ENCODE data around the gene RPS6KB1.
"Not testable (repeated sequence)": the region's sequence is repeated elsewhere in the genome, so short reads cannot be mapped to it uniquely, and the experiment has no call there.

RPS6KB1 gene

GRCh38 chr17:59946433-59946832, 53.5 kb downstream of the RPS6KB1 start:
- DNase-seq = not testable (repeated sequence)

GRCh38 chr17:59947310-59947709, 54.4 kb downstream of the RPS6KB1 start:
- not testable (repeated sequence) for DNase-seq

GRCh38 chr17:59950049-59950448, 57.1 kb downstream of the RPS6KB1 start:
- DNase-seq = no peak

DNA sequence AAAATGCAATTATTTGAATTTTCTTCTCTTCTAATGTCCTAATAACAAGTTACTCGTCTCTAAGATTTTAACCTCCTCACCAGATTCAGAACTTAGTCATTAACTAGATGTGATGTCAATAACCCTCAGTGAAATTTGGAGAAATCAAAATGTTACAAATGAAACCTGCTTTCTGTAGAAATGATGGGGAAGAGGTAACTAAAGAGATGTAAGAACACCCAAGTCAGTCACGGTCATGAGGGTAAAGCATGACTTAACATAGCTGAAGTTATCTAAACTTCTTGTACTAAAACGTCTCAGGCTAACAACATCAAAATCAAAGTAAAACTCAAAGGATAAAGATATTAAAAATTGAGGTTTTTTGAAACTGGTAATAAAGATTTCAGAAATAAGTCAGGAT, 61.9 kb downstream of the RPS6KB1 start:
- DNase-seq = no peak

GRCh38 chr17:59959574-59959973, 66.7 kb downstream of the RPS6KB1 start:
- DNase-seq = not testable (repeated sequence)

GRCh38 chr17:59962739-59963318, 69.9 kb downstream of the RPS6KB1 start:
- DNase-seq = no peak

GRCh38 chr17:59963738-59964481, 71.0 kb downstream of the RPS6KB1 start:
- peak; percentile 30 for DNase-seq

- peak; percentile 78 for DNase-seq
These were observed 71.8 kb downstream of the RPS6KB1 start, which contains the start of gene RNFT1 for GRCh38 chr17:59964482-59965328. Gene RNFT1 (minus strand): TSS chr17:59964740. CDS start chr17:59964663, 77 bp downstream.

- not testable (repeated sequence) for DNase-seq
These were observed 78.8 kb downstream of the RPS6KB1 start for GRCh38 chr17:59971771-59972170.

DNA sequence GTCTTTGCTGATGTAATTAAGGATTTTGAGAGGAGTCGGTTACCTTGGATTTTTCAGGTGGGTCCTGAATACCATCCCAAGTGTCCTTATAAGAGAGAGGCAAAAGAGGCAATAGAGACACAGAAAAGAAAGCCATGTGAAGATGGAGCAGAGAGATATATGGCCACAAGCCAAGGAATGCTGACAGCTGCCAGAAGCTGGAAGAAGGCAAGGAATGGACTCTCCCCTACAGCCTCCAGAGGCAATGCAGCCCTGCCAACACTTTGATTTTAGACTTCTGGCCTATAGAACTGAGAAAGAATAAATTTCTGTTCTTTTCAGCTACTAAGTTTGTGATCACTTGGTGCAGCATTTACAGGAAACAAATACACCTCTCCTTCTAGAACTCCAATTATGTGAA, 79.9 kb downstream of the RPS6KB1 start:
- DNase-seq = peak; percentile 43

GRCh38 chr17:59973483-59973882, 80.6 kb downstream of the RPS6KB1 start:
- not testable (repeated sequence) for DNase-seq

DNA sequence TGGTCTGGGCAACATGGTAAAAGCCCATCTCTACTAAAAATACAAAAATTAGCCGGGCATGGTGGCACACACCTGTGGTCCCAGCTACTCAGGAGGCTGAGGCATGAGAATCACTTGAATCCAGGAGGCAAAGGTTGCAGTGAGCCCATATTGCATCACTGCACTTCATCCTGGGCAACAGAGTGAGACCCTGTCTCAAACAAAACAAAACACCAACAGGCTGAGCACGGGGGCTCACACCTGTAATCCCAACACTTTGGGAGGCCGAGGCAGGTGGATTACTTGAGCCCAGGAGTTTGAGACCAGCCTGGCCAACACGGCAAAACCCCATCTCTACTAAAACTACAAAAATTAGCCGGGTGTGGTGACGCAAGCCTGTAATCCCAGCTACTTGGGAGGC, 82.2 kb downstream of the RPS6KB1 start:
- not testable (repeated sequence) for DNase-seq

DNA sequence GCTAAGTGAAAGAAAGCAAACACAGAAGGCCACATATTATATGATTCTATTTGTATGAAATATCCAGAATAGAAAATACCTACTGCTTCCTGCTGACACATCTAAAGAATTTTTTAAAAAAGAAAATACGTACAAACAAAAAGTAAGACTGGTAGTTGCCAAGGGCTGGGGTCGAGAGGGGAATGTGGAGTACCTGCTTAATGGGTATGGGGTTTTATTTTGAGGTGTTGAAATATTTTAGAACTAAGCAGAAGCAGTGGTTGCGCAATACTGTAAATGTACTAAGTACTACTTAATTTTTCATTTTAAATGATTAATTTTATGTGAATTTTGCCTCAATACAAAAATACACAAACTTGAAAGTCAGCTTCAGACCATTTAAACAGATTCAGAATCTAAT, 103.7 kb downstream of the RPS6KB1 start:
- DNase-seq = not testable (repeated sequence)

Data from fibroblast of upper back skin (primary cell).